ENCODE results near the gene AP3D1.

Gene AP3D1

DNA sequence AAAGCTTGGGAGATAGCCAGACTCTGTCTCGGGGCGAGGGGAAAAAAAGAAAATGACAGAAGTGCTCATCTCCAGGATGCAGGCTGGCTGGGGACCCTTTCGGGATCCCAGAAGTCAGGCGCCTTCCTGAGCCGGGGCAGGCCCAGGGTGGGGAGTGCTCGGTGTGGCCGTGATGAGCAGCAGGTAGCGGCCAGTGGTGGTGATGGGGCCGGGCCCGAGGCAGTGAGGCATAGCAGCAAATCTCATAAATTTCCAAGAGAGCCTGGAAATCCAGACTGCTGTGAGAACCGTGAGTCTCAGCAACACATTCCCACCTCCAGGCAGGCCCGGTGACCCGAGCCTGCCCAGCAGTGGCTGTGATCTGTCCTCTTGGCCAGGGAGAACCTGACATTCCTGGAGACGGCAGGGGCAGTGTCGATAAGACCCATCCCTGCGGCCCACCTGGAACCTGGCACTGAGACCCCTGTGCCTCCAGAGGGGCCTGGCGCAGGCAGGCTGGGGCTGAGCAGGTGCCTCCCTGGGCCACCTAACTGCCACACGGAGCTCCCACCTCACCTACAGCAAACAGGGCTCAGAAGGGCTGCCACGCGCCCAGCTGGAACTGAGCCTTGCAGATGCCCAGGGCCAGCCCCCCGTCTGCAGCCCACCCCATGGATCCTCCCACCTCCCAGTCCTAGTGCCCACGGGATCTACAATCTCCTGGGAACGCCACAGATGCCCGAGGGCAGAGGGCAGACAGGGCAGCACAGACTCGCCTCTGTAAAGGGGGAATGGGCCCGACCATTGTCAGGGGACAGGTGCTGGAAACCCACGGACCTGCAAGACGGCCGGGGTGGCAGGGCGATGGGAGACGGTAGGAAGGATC lies 31.2 kb downstream of the AP3D1 start:
- H3K9ac ChIP-seq (ENCODE audit: low read depth in 1 of 2, low read length in 2 of 2): no peak overlapping the region
- peaks cover 55 to 90% of the 10 kb centered on the region in 2 donors for H3K36me3 ChIP-seq (ENCODE audit: control insufficient read depth in 1 of 2, insufficient read depth in 2 of 2, low read length in 2 of 2)

DNA sequence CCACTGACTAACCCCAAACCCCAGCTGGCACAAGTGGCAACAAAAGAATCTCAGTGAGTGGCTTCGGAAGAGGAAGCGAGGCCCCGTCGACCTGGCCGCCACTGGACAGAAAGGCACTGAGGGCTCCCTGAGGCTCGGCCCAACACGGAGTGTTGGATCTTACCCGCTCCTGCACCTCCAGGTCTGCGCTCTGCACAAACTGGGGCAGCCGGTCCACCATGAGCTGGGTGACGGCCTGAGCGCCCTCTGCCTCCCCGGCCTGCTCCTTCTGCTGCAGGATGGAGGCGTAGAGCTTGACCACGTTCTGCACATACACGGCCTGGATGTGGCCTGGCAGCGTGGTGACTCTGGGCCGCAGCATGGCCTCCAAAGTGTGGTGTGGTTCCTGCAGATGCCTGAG lies 32.9 kb downstream of the AP3D1 start:
- no peaks in the 10 kb centered on the region for H3K4me1 ChIP-seq (ENCODE audit: control insufficient read depth in 1 of 2, insufficient read depth in 2 of 2, low read length in 2 of 2)
- H3K27me3 ChIP-seq (ENCODE audit: control insufficient read depth in 1 of 2, insufficient read depth in 2 of 2, low read length in 2 of 2): no peaks in the 10 kb centered on the region
- no peak overlapping the region for H3K27ac ChIP-seq (ENCODE audit: low read depth, low read length)
- no peak overlapping the region for H3K4me3 ChIP-seq (ENCODE audit: low read depth in 1 of 2, low read length in 2 of 2)
- no peak overlapping the region for H3K9ac ChIP-seq (ENCODE audit: low read depth in 1 of 2, low read length in 2 of 2)
- peaks cover 69 to 95% of the 10 kb centered on the region in 2 donors for H3K36me3 ChIP-seq (ENCODE audit: control insufficient read depth in 1 of 2, insufficient read depth in 2 of 2, low read length in 2 of 2)
- H3K9me3 ChIP-seq (ENCODE audit: control insufficient read depth in 1 of 2, low read length in 2 of 2): no peaks in the 10 kb centered on the region

More for the DNA sequence above, 31.2 kb downstream of the AP3D1 start:
- Histone ChIP-seq H3K27ac (ENCODE audit: low read depth, low read length) (no peak overlapping the region), H3K9me3 (ENCODE audit: control insufficient read depth in 1 of 2, low read length in 2 of 2) (no peaks in the 10 kb centered on the region), H3K4me1 (ENCODE audit: control insufficient read depth in 1 of 2, insufficient read depth in 2 of 2, low read length in 2 of 2) (no peaks in the 10 kb centered on the region), H3K27me3 (ENCODE audit: control insufficient read depth in 1 of 2, insufficient read depth in 2 of 2, low read length in 2 of 2) (no peaks in the 10 kb centered on the region), H3K4me3 (ENCODE audit: low read depth in 1 of 2, low read length in 2 of 2) (no peak overlapping the region)

DNA sequence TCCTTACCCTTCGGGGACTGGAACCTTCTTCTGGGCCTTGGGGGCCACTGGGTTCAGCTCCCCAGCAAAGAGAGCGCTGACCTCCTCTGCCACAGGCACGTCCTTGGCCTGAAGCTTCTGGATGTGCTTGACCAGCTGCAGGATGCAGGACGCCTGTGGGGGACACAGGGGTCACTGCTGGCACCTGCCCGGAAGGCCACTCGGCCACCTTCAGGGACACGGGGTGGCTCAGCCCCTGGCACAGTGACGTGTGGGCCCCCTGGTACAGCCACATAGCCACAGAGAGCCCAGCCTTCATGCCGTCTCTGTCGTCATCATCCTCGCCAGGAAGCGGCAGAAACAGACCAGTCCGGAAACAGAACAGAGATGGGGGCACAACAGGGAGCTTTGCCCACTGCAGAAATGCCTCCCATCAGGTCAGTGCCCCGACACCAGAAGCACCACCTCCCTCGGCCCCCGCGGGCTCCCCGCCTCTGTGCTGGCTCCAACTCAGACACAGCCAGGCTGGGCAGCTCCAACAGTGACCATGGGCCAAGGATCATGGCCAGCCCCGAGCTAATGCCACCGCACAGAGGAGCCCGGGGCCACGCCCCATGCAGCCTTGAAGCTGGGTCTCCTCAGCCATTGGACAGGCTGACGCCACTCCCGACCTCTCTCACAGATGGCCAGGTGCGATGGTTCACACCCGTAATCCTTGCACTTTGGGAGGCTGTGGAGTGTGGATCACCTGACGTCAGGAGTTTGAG lies 34.0 kb downstream of the AP3D1 start:
- Histone ChIP-seq H3K27me3 (ENCODE audit: control insufficient read depth in 1 of 2, insufficient read depth in 2 of 2, low read length in 2 of 2) (no peaks in the 10 kb centered on the region), H3K4me3 (ENCODE audit: low read depth in 1 of 2, low read length in 2 of 2) (no peak overlapping the region), H3K9me3 (ENCODE audit: control insufficient read depth in 1 of 2, low read length in 2 of 2) (no peaks in the 10 kb centered on the region), H3K27ac (ENCODE audit: low read depth, low read length) (no peak overlapping the region), H3K36me3 (ENCODE audit: control insufficient read depth in 1 of 2, insufficient read depth in 2 of 2, low read length in 2 of 2) (peaks cover 72 to 94% of the 10 kb centered on the region in 2 donors), H3K9ac (ENCODE audit: low read depth in 1 of 2, low read length in 2 of 2) (no peak overlapping the region), H3K4me1 (ENCODE audit: control insufficient read depth in 1 of 2, insufficient read depth in 2 of 2, low read length in 2 of 2) (no peaks in the 10 kb centered on the region)

DNA sequence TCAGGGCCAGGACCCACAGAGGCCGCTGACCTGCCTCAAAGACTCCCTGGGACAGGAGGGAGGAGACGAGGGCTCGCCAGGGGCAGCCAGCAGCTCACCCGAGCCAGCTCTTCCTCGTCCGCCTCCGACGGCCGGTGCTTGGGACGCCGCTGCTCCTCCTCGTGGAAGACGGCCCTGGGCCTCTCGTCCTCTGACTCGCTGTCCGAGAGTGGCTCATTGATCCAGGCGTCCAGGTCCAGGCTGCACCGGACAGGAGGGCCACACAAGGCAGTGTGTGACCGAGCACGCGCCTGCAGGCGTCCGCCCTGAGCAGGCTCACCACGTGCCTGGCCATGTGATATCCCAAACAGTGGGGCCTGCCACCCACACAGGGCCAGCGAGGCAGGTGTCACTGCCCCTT lies 34.9 kb downstream of the AP3D1 start:
- H3K4me1 ChIP-seq (ENCODE audit: control insufficient read depth in 1 of 2, insufficient read depth in 2 of 2, low read length in 2 of 2): no peaks in the 10 kb centered on the region
- no peak overlapping the region for H3K27ac ChIP-seq (ENCODE audit: low read depth, low read length)
- no peak overlapping the region for H3K9ac ChIP-seq (ENCODE audit: low read depth in 1 of 2, low read length in 2 of 2)
- no peaks in the 10 kb centered on the region for H3K27me3 ChIP-seq (ENCODE audit: control insufficient read depth in 1 of 2, insufficient read depth in 2 of 2, low read length in 2 of 2)
- no peaks in the 10 kb centered on the region for H3K9me3 ChIP-seq (ENCODE audit: control insufficient read depth in 1 of 2, low read length in 2 of 2)
- H3K36me3 ChIP-seq (ENCODE audit: control insufficient read depth in 1 of 2, insufficient read depth in 2 of 2, low read length in 2 of 2): peaks cover 72 to 94% of the 10 kb centered on the region in 2 donors
- no peak overlapping the region for H3K4me3 ChIP-seq (ENCODE audit: low read depth in 1 of 2, low read length in 2 of 2)

DNA sequence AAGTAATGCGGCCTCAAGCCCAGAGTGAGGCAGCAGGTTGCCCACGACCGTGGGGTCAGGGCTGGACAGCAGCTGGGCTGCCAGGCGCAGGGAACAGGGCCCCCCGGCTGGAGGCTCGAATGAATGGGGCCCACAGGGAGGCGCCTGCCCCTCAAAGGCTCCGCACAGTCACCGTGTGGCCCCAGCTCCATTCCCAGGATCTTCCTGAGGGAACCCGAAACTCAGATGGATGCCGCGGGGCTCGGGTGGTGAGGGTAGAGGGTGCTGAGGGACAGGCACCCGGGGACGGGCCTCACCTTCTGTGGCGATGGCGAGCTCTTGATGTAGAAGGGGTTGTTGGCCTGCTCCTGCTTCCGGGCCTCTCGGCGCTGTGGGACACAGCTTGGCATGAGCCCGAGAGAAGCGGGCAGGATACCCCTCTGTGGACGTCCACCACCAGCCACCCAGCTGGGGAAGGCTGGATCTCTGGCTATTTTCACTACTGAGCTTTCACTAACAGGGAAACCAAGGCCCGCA lies 35.4 kb downstream of the AP3D1 start:
- Histone ChIP-seq H3K9ac (ENCODE audit: low read depth in 1 of 2, low read length in 2 of 2) (no peak overlapping the region), H3K27ac (ENCODE audit: low read depth, low read length) (no peak overlapping the region), H3K4me1 (ENCODE audit: control insufficient read depth in 1 of 2, insufficient read depth in 2 of 2, low read length in 2 of 2) (no peaks in the 10 kb centered on the region), H3K9me3 (ENCODE audit: control insufficient read depth in 1 of 2, low read length in 2 of 2) (no peaks in the 10 kb centered on the region), H3K27me3 (ENCODE audit: control insufficient read depth in 1 of 2, insufficient read depth in 2 of 2, low read length in 2 of 2) (no peaks in the 10 kb centered on the region), H3K36me3 (ENCODE audit: control insufficient read depth in 1 of 2, insufficient read depth in 2 of 2, low read length in 2 of 2) (peaks cover 68 to 94% of the 10 kb centered on the region in 2 donors), H3K4me3 (ENCODE audit: low read depth in 1 of 2, low read length in 2 of 2) (no peak overlapping the region)

DNA sequence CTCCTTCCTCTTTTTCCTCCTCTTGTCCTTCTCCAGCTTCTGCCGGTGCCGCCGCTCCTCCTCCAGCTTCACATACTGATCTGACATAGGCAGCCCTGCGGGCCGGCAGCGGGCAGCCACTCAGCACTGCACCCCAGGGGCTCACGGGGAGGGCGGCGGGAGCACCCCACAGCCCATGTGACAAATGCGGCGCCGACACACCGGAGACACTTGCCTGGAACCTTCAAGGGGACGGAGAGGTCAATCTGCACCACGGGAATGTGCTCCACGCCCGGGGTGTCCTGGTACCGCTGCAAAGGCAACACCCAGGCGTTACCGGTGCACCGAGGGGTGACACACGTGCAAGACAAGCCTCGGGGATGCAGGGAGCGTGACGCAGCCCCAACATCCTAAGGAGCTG lies 36.0 kb downstream of the AP3D1 start:
- Histone ChIP-seq H3K4me3 (ENCODE audit: low read depth in 1 of 2, low read length in 2 of 2) (no peak overlapping the region), H3K27ac (ENCODE audit: low read depth, low read length) (no peak overlapping the region), H3K27me3 (ENCODE audit: control insufficient read depth in 1 of 2, insufficient read depth in 2 of 2, low read length in 2 of 2) (no peaks in the 10 kb centered on the region), H3K36me3 (ENCODE audit: control insufficient read depth in 1 of 2, insufficient read depth in 2 of 2, low read length in 2 of 2) (peaks cover 61 to 94% of the 10 kb centered on the region in 2 donors), H3K4me1 (ENCODE audit: control insufficient read depth in 1 of 2, insufficient read depth in 2 of 2, low read length in 2 of 2) (no peaks in the 10 kb centered on the region), H3K9me3 (ENCODE audit: control insufficient read depth in 1 of 2, low read length in 2 of 2) (no peaks in the 10 kb centered on the region), H3K9ac (ENCODE audit: low read depth in 1 of 2, low read length in 2 of 2) (no peak overlapping the region)

DNA sequence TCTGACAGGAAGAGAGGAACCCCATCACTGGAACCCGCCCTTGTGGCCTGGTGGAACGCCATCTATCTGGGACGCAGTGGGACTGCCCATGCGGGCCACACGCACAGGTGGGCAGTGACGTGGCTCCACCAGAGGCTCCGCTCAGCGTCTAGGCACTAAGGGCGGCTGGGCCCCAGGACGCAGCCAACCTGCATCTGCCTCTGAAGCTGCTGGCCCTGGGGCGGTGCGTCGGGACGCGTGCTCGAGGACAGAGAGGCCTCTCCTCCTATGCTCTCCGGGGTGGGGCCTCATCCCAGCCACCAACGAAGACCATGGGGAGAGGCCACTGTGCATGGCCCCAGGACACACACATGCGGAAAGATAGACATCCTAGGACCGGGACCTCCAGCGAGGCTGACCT lies 36.5 kb downstream of the AP3D1 start:
- Histone ChIP-seq H3K27ac (ENCODE audit: low read depth, low read length) (no peak overlapping the region), H3K4me3 (ENCODE audit: low read depth in 1 of 2, low read length in 2 of 2) (no peak overlapping the region), H3K9ac (ENCODE audit: low read depth in 1 of 2, low read length in 2 of 2) (no peak overlapping the region), H3K36me3 (ENCODE audit: control insufficient read depth in 1 of 2, insufficient read depth in 2 of 2, low read length in 2 of 2) (peaks cover 61 to 94% of the 10 kb centered on the region in 2 donors), H3K4me1 (ENCODE audit: control insufficient read depth in 1 of 2, insufficient read depth in 2 of 2, low read length in 2 of 2) (no peaks in the 10 kb centered on the region), H3K9me3 (ENCODE audit: control insufficient read depth in 1 of 2, low read length in 2 of 2) (no peaks in the 10 kb centered on the region), H3K27me3 (ENCODE audit: control insufficient read depth in 1 of 2, insufficient read depth in 2 of 2, low read length in 2 of 2) (no peaks in the 10 kb centered on the region)

DNA sequence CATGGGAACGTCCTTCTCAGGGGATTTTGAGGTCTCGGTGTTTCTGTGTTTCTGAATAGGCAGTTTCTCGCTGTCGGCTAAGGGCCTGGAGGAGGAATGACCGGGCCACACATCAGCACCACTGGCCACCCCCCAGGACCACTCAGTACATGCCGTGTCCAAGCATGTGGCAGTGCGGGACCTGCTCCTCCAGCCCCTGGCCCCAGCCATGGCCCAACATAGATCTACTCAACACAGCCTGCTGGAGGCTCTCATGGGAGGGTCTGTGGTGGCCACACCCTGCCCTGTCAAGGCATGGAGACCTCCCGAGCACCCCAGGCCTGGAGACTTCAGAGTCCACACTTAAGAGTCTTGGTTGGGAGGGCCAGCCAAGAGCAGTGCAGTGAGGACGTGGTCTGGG lies 37.1 kb downstream of the AP3D1 start:
- peaks cover 61 to 98% of the 10 kb centered on the region in 2 donors for H3K36me3 ChIP-seq (ENCODE audit: control insufficient read depth in 1 of 2, insufficient read depth in 2 of 2, low read length in 2 of 2)
- H3K27ac ChIP-seq (ENCODE audit: low read depth, low read length): no peak overlapping the region

DNA sequence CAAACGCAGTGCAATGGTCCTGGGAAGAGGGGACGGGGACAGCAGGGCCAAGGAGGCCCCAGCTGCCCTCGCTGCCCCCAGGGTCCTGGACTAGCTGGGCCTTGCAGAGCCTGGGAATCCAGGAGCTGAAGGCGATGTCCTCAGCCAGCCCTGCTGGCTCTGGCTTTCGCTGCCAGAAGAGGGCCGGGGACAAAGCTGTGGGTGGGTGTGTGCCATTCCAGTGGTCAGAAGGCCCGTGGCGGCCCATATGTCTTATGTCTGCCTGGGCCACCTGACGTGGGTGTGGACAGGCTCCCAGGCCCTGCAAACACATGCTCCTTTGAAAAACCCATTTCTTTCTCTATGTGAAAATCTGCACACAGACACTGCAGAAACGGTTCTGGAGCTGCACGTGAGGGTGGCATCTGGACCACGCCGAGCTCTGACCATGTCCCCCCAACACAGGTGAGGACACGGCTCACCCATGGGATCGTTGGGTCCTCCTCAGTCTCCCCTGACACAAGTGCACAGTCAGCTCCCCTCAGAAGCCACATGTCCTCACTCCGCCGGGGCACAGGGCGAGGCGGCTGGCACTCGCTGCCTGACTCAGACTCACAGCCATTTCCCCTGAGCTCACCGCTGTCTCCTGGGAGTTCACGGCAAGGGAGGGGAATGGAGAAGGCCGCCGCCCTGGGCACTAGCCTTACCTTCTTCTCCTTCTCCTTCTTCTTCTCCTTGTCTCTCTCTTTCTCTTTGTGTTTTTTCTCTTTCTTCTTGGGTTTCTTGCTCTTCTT lies 37.7 kb downstream of the AP3D1 start:
- no peak overlapping the region for H3K9ac ChIP-seq (ENCODE audit: low read depth in 1 of 2, low read length in 2 of 2)
- H3K27ac ChIP-seq (ENCODE audit: low read depth, low read length): no peak overlapping the region
- peaks cover 62 to 99% of the 10 kb centered on the region in 2 donors for H3K36me3 ChIP-seq (ENCODE audit: control insufficient read depth in 1 of 2, insufficient read depth in 2 of 2, low read length in 2 of 2)
- no peaks in the 10 kb centered on the region for H3K27me3 ChIP-seq (ENCODE audit: control insufficient read depth in 1 of 2, insufficient read depth in 2 of 2, low read length in 2 of 2)
- no peak overlapping the region for H3K4me3 ChIP-seq (ENCODE audit: low read depth in 1 of 2, low read length in 2 of 2)
- no peaks in the 10 kb centered on the region for H3K9me3 ChIP-seq (ENCODE audit: control insufficient read depth in 1 of 2, low read length in 2 of 2)
- no peaks in the 10 kb centered on the region for H3K4me1 ChIP-seq (ENCODE audit: control insufficient read depth in 1 of 2, insufficient read depth in 2 of 2, low read length in 2 of 2)

More for the DNA sequence above, 37.1 kb downstream of the AP3D1 start:
- Histone ChIP-seq H3K9me3 (ENCODE audit: control insufficient read depth in 1 of 2, low read length in 2 of 2) (no peaks in the 10 kb centered on the region), H3K4me1 (ENCODE audit: control insufficient read depth in 1 of 2, insufficient read depth in 2 of 2, low read length in 2 of 2) (no peaks in the 10 kb centered on the region), H3K9ac (ENCODE audit: low read depth in 1 of 2, low read length in 2 of 2) (no peak overlapping the region), H3K27me3 (ENCODE audit: control insufficient read depth in 1 of 2, insufficient read depth in 2 of 2, low read length in 2 of 2) (no peaks in the 10 kb centered on the region), H3K4me3 (ENCODE audit: low read depth in 1 of 2, low read length in 2 of 2) (no peak overlapping the region)

All from duodenal mucosa (tissue), 2 donors.